Panc1 (cell line): ENCODE results near the gene RANBP1. TPM values are rescaled to one million over a fixed set of nuclear protein-coding genes. Genes with fewer than 3 reads are reported as not detected.

Experiments
- ATAC-seq: fragments of 200-7000 bp; cut with Tn5 transposase; 2 replicates; pipeline ENCODE4 v1.9.1; 2020; ENCODE audit warnings: mild to moderate bottlenecking, moderate library complexity
- BruUV-seq: library from RNA; stranded (reverse); fragments of 400-500 nt; replicated peaks from 2 replicates; lab custom pipeline; 2021; lab: Mats Ljungman, UMichigan
- CTCF ChIA-PET: fragments of 300-600 bp; sonication (Branson Sonifier 250); formaldehyde crosslinking; loops from one replicate; lab custom pipeline; 2022; ENCODE audit warnings: antibody characterized with exemption; lab: Charles Lee
- POLR2A ChIA-PET: fragments of 300-600 bp; sonication (Branson Sonifier 250); formaldehyde crosslinking; loops from one replicate; lab custom pipeline; 2022; ENCODE audit warnings: antibody characterized with exemption; lab: Charles Lee
- DNase-seq: peaks from one replicate; pipeline ENCODE4 v3.0.0-alpha.2; 2010; ENCODE audit warnings: low read depth, low spot score
- H3K27ac ChIP-seq: 2 replicates; pipeline ENCODE4 v1.5.1; 2011; ENCODE audit warnings: mild to moderate bottlenecking, low read length, inconsistent platforms
- H3K27me3 ChIP-seq: fragments of 200-500 bp; sonication (Bioruptor generic); 2 replicates; pipeline ENCODE4 v1.6.0; 2014; ENCODE audit warnings: low read length, inconsistent platforms; ENCODE audit not compliant: control insufficient read depth, insufficient read depth
- H3K36me3 ChIP-seq: fragments of 200-500 bp; sonication (Bioruptor generic); 2 replicates; pipeline ENCODE4 v1.5.1; 2014; ENCODE audit warnings: inconsistent platforms, mild to moderate bottlenecking, low read length, moderate library complexity; ENCODE audit not compliant: control insufficient read depth, insufficient read depth
- H3K4me1 ChIP-seq: 2 replicates; pipeline ENCODE4 v1.5.1; 2011; ENCODE audit warnings: inconsistent platforms, mild to moderate bottlenecking, low read length, moderate library complexity; ENCODE audit not compliant: control insufficient read depth, insufficient read depth
- H3K4me3 ChIP-seq, 2 experiments: 2 replicates each; pipeline ENCODE4 v1.5.1; 2011 to 2012; ENCODE audit warnings: low read depth in 2 of 2, low read length in 2 of 2, mild to moderate bottlenecking in 2 of 2, inconsistent platforms in 1 of 2, moderate library complexity in 1 of 2
- H3K9me3 ChIP-seq: fragments of 200-500 bp; sonication (Bioruptor generic); 2 replicates; pipeline ENCODE4 v1.5.1; 2014; ENCODE audit warnings: low read depth, mild to moderate bottlenecking, inconsistent platforms, low read length, moderate library complexity; ENCODE audit not compliant: control insufficient read depth, insufficient read depth
- CTCF ChIP-seq: fragments of 450-650 bp; IDR thresholded peaks from 2 replicates; pipeline ENCODE4 v1.5.1; 2017; ENCODE audit warnings: mild to moderate bottlenecking
- POLR2AphosphoS5 ChIP-seq: IDR thresholded peaks from 2 replicates; pipeline ENCODE4 v1.6.1; 2012; ENCODE audit warnings: mild to moderate bottlenecking, low read depth, low read length, moderate library complexity
- REST ChIP-seq, 2 experiments: IDR thresholded peaks; 2 replicates each; pipeline ENCODE4 v1.6.1; 2011 to 2012; ENCODE audit warnings: low read depth in 2 of 2, control low read depth in 1 of 2, low read length in 1 of 2, mild to moderate bottlenecking in 1 of 2, moderate library complexity in 1 of 2; ENCODE audit not compliant: insufficient read depth in 1 of 2
- SIN3A ChIP-seq: IDR thresholded peaks from 2 replicates; pipeline ENCODE4 v1.6.1; 2012; ENCODE audit warnings: low read depth, mild to moderate bottlenecking, low read length, moderate library complexity, borderline replicate concordance; ENCODE audit not compliant: insufficient read depth
- TCF7L2 ChIP-seq: IDR thresholded peaks from 2 replicates; pipeline ENCODE4 v1.6.1; 2011; ENCODE audit warnings: mild to moderate bottlenecking, low read depth, low read length, inconsistent platforms
- in situ Hi-C: cut with HindIII; loops from 2 replicates; pipeline ENCODE4 v1.10.0; 2016; ENCODE audit warnings: low sequenced_read_pairs, low pct_unique_long_range_greater_than_20kb
- intact Hi-C: fragments of 100-400 bp; cut with micrococcal nuclease; formaldehyde crosslinking; loops from one replicate; pipeline ENCODE4 v1.10.0; 2022; ENCODE audit not compliant: unreplicated experiment
- total RNA-seq: library from RNA; stranded (reverse); gene quantifications from one replicate; pipeline ENCODE4 v1.2.1, GENCODE V29; 2021; ENCODE audit not compliant: unreplicated experiment

Gene RANBP1
- total RNA-seq, 1 experiment from 2014 or later: 232 TPM

- BruUV-seq: no TSS peak
- Histone ChIP-seq H3K27ac (no peak overlapping the region), H3K9me3 (no peaks in the 10 kb centered on the region), H3K36me3 (no peaks in the 10 kb centered on the region), H3K27me3 (no peaks in the 10 kb centered on the region), H3K4me1 (no peaks in the 10 kb centered on the region), H3K4me3 (no peak overlapping the region)
- ChIA-PET CTCF (no interaction called here), POLR2A (interaction anchor here (0.6 kb wide), 1 partner anchor 42 kb away, joined by 7 read pairs; no protein-coding TSS in a partner anchor)
- DNase-seq: no peak
- intact Hi-C loops (no loop called here), in situ Hi-C loops (no loop called here)
- TF ChIP-seq POLR2AphosphoS5 (no peak), CTCF (no peak), REST (IDR thresholded peaks at IDR 0.05; ENCODE audit: insufficient read depth in 1 of 2, low read depth in 2 of 2, low read length in 1 of 2) (no peak), SIN3A (no peak), TCF7L2 (no peak)
- ATAC-seq: no peak
Observed at GRCh38 chr22:20068640-20069039, 47.3 kb upstream of the RANBP1 start.

DNA sequence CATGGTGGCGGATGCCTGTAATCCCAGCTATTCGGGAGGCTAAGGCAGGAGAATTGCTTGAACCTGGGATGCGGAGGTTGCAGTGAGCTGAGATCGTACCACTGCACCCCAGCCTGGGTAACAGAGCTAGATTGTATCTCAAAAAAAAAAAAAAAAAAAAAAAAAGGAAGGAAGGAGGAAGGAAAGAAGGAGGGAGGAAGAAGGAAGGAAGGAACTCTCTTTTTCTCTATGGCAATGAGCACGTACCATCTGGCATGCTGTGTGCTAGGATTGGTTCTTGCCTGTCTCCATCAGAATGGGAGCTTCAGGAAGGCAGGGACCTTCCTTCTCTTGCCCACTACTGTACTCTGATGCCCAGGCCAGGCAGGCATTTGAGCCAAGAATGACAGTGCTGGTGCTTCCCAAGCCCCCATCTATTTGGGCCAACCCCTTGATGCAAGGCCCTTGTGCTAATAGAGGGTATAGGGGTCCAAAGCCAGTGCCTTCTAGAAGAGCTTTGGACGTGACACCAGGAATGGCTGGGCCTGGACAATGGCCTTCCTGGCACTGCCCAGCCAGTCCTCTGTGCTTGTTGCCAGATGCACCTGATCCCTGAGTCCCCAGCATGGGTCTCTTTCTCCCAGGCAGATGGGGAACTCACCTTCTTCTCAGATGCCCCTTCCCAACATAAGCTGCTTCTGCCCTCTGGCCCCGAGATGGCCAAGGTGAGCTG, 46.4 kb upstream of the RANBP1 start:
- H3K4me1 ChIP-seq: no peaks in the 10 kb centered on the region
- no peaks in the 10 kb centered on the region for H3K9me3 ChIP-seq
- BruUV-seq: no TSS peak
- TF ChIP-seq CTCF (no peak), SIN3A (no peak), REST (IDR thresholded peaks at IDR 0.05; ENCODE audit: insufficient read depth in 1 of 2, low read depth in 2 of 2, low read length in 1 of 2) (no peak), TCF7L2 (no peak), POLR2AphosphoS5 (no peak)
- no peak for DNase-seq
- POLR2A ChIA-PET: interaction anchor here (0.5 to 0.6 kb wide), 2 partner anchors 23 to 43 kb away, joined by 7 read pairs; no protein-coding TSS in a partner anchor
- no peaks in the 10 kb centered on the region for H3K36me3 ChIP-seq
- H3K4me3 ChIP-seq: no peak overlapping the region
- ATAC-seq: no peak
- intact Hi-C loops (no loop called here), in situ Hi-C loops (no loop called here)
- H3K27me3 ChIP-seq: no peaks in the 10 kb centered on the region
- no peak overlapping the region for H3K27ac ChIP-seq
- CTCF ChIA-PET: no interaction called here
